ENCODE measurements around the gene DOK3.
A peak's percentile ranks its signal among the peaks of the same experiment; 100 is the strongest.

The DOK3 gene

DNA sequence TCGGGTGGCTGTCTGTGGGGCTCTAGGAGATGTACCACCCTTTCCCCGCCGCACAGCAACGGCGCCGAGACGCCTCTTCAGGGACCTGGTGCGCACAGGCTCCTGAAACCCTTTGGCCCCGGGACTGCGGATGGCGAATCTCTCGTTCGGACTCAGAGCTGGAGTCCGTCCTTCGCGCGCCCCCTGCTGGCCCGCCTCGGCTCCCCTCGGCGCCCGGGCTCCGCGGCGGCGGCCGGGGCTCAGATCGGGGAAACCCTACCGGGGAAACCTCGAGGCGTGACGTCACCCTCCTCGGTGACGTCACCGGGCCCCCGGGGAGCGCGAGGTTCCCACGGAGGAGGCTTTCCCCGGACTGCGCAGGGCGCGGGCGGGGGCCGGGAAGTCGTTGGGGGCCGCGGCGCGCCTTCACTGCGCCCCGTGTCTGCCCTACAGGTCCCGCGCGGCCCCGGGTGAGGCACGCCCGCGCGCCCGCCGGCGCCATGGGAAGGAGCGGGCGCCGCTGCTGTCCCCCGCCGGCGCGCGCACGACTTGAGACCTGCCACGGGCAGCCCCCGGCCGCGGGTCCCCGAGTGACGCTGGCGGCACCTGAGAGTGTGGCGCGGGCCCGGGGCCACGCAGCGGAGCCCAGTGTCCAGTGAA lies 55.1 kb downstream of the DOK3 start:
- no peak for DNase-seq (ENCODE audit: low read depth, low spot score)
- ChIA-PET POLR2A (interaction anchor here (0.9 to 2.9 kb wide), 12 partner anchors 9 to 151 kb away, joined by 3 to 13 read pairs (median 6); partner anchors contain the start of genes PDLIM7, PRELID1 and RAB24), CTCF (interaction anchor here (1.0 to 21.1 kb wide), 25 partner anchors 9 to 340 kb away, joined by 3 to 412 read pairs (median 9); partner anchors contain the start of genes DBN1, DDX41, F12 and GRK6)
- TF ChIP-seq, protein P1, sequence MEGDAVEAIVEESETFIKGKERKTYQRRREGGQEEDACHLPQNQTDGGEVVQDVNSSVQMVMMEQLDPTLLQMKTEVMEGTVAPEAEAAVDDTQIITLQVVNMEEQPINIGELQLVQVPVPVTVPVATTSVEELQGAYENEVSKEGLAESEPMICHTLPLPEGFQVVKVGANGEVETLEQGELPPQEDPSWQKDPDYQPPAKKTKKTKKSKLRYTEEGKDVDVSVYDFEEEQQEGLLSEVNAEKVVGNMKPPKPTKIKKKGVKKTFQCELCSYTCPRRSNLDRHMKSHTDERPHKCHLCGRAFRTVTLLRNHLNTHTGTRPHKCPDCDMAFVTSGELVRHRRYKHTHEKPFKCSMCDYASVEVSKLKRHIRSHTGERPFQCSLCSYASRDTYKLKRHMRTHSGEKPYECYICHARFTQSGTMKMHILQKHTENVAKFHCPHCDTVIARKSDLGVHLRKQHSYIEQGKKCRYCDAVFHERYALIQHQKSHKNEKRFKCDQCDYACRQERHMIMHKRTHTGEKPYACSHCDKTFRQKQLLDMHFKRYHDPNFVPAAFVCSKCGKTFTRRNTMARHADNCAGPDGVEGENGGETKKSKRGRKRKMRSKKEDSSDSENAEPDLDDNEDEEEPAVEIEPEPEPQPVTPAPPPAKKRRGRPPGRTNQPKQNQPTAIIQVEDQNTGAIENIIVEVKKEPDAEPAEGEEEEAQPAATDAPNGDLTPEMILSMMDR (IDR thresholded peaks at IDR 0.05; ENCODE audit: insufficient read depth, low read length, missing control alignments): peak; percentile 79
- peak overlapping the region; percentile 47 for H3K4me3 ChIP-seq (ENCODE audit: low read depth, low read length)

DNA sequence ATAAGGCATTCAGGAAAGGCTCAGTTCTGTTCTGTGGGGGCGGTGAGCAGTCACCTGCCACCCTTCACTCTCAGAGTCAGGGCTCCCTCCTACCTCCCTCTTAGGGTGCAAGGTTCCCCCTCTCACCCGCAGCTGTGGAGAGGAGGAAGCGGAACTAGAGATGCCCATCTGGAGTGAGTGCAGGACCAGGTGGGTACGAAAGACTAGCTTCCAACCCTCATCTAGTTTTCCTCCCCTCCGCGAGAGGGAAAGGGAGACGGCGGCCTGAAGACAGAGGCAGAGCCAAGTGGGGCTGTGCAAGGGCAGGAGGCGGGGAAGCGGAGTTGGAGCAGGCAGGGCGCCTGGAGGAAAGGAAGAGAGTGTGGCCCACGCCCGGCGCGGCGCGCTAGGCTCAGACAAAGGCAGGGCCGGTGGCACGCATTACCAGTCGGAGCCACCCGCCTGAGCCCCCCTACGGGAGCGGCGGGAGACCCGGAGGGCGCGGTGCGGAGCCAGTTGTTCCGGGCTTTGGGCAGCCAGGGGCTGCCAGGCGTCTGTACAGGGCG lies 55.7 kb downstream of the DOK3 start:
- ChIA-PET CTCF (interaction anchor here (1.0 to 21.1 kb wide), 20 partner anchors 9 to 340 kb away, joined by 3 to 412 read pairs (median 12); partner anchors contain the start of genes DBN1, F12, GRK6 and MXD3), POLR2A (interaction anchor here (1.1 to 2.9 kb wide), 6 partner anchors 8 to 64 kb away, joined by 5 to 13 read pairs (median 10); partner anchors contain the start of gene PDLIM7)
- peak overlapping the region; percentile 32 for H3K4me3 ChIP-seq (ENCODE audit: low read depth, low read length)

DNA sequence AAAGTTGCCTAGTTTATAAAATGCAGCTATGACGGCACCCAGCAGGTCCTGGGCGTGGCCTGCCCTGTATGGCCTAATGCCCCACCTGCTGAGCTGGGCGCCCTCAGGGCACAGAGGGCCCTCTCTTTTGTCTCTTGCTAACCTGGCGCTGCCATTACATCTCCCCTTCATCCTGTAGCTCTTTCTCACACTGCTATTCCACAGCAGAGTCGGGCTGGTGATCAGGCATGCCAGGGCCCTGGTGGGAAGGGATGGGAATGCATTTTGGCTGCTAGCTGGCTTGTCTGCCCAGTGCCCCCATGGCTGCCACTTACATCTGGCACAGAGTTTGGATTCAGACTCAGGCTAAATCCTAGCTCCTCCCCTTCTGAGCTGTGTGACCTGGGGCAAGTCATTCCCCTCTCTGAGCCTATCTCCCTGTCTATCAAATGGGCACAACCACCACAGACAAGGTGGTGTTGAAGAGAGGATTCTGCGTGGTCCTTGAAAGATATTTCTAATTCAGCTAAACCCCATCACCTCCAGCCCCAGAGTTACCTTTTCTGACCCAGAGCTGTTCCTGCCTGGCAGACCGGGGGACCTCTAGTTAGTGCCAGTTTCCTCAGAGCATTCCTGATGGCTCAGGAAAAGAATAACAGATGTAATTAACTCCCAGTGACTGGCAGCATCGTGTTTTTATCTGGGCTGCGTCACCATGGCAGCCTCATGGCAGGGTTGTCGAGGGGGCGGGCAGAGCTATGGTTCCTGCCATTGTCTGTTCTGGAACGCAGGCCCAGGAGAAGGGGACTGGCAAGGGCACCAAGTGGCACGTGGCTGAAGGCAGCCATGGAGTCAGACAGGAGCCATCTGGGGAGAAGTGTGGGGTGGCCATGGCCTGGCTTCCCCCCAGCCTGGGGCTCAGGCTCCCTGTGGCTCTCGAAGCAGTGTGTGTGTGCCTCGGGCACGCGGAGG lies 56.7 kb downstream of the DOK3 start:
- POLR2A ChIA-PET: interaction anchor here (0.8 to 2.9 kb wide), 4 partner anchors 16 to 49 kb away, joined by 4 to 13 read pairs (median 6); no protein-coding TSS in a partner anchor
- TF ChIP-seq, protein P1 (IDR thresholded peaks at IDR 0.05; ENCODE audit: insufficient read depth, low read length, missing control alignments): peak; percentile 3
- CTCF ChIA-PET: interaction anchor here (0.8 to 21.1 kb wide), 22 partner anchors 8 to 341 kb away, joined by 3 to 412 read pairs (median 8); partner anchors contain the start of genes DBN1, F12, GRK6 and MXD3

More for the DNA sequence above, 55.7 kb downstream of the DOK3 start:
- TF ChIP-seq, protein P1 (IDR thresholded peaks at IDR 0.05; ENCODE audit: insufficient read depth, low read length, missing control alignments): no peak
- no peak for DNase-seq (ENCODE audit: low read depth, low spot score)

More for the DNA sequence above, 56.7 kb downstream of the DOK3 start:
- DNase-seq (ENCODE audit: low read depth, low spot score): no peak
- no peak overlapping the region for H3K4me3 ChIP-seq (ENCODE audit: low read depth, low read length)

All from AG04449 (cell line).